Stimulated activated CD8-positive, alpha-beta memory T cell treated with anti-CD3 and anti-CD28 coated beads, Interleukin-4, amount 100 ng/mL, for 1 hour (primary cell): Measurements from ENCODE around the gene PKHD1.
"Not testable (repeated sequence)": the region's sequence is repeated elsewhere in the genome, so short reads cannot be mapped to it uniquely, and the experiment has no call there.

Experiments used
- DNase-seq, 2 donors: peaks; one replicate each; pipeline ENCODE4 v3.0.0-alpha.2; 2020; ENCODE audit warnings: low read depth in 2 of 2, low spot score in 1 of 2

Gene PKHD1

DNA sequence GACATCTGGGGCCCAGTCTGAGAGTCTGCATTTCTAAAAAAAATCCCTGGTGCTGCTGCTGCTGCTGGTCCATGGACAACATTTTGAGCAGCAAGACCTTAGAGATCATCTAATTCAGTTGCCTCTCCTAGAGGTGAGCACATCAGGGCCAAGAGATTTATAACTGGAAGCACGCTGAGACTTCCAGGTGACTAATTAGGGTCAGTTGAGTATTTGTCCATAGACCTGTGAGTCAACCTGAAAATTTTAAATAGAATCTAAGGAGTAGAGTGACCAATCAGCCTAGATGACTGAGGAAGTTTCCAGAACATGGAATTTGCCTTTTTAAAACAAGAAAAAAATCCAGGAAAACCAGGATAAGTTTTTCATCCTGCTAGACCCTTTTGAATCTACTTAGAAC lies 221.4 kb downstream of the PKHD1 start:
- DNase-seq: no peak

DNA sequence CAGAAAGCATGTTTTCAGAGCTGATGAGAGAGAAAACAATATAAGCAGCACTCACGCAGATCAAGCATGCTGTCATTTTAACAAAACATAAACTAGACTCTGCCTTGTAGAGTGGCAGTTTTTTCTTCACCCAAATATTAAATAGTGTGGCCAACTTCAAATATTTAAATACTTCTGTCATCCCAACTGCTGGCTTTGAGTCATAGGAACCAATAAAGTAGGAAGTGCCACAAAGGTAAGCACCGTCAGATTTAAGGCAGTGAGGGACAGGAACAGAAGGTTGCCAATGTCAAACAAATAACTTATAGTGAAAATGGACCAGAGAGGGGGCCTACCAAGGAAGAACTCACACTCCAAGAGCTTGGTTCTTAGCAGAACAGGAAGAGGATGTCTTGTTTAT lies 222.2 kb downstream of the PKHD1 start:
- DNase-seq: no peak

GRCh38 chr6:51857134-51857533 lies 230.3 kb downstream of the PKHD1 start:
- no peak for DNase-seq

DNA sequence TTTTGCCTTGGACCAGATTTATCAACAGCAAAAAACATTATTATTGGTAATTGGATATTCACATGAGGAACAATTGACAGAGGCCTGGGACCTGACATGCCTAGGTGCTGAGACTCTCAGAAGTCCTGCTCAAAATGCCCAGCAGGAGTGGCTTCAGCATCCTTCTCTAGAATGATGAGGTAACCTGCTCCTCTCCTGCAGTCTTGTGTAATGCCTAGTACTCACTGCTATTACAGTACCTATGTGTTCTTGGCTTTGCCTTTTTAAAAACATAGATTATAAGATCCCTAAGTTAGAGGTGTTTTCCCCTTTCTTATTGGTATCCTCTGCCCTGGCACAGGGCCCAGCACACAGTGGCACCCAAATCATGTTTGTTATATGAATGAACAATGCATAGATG lies 230.9 kb downstream of the PKHD1 start:
- DNase-seq: no peak

GRCh38 chr6:51855310-51856082 lies 231.9 kb downstream of the PKHD1 start:
- no peak for DNase-seq

DNA sequence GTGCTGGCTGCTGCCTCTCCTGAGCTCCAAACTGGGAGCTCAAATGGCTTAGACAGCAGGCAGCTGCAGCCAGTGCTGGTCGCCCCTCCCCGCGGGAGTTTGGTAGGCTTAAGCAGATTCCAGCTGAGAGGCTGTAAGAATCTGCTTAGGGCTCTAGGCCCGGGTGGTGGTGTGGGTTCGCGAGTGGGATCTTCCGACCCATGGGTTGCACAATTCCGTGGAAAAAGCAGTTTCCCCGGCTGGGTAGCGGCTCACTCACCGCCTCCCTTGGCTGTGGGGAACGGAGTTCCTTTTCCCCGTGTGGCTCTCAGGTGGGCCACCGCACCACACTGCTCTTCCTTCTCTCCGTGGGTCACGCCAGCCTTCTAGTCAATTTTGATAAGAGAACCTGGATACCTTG lies 232.5 kb downstream of the PKHD1 start:
- DNase-seq: no peak

DNA sequence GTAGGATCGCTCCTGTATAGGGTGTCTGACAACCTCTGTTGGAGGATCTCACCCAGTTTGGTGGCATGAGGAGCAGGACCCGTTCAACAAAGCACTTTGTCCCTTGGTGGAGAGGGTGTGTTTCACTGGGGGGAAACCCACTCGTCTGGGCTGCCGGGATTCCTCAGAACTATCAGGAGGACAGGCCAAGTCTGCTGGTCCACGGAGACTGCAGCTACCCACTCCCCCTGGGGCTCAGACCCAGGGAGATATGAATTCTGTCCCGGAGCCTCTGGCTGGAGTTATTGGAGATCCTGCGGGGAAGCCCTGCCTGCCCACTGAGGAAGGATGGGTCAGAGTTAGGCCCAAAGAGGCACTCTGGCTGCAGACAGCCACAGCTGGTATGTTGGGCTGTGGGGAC lies 233.1 kb downstream of the PKHD1 start:
- no peak for DNase-seq

DNA sequence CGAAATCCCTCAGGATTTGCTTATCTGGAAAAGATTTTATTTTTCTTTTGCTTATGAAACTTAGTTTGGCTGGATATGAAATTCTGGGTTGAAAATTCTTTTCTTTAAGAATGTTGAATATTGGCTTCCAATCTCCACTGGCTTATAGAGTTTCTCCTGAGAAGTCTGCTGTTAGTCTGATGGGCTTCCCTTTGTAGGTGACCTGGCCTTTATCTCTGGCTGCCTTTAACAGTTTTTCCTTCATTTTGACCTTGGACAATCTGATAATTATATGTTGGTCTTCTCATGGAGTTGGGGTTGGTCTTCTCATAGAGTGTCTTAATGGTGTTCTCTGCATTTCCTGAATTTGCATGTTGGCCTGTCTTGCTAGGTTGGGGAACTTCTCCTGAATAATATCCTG lies 234.3 kb downstream of the PKHD1 start:
- not testable (repeated sequence) for DNase-seq

DNA sequence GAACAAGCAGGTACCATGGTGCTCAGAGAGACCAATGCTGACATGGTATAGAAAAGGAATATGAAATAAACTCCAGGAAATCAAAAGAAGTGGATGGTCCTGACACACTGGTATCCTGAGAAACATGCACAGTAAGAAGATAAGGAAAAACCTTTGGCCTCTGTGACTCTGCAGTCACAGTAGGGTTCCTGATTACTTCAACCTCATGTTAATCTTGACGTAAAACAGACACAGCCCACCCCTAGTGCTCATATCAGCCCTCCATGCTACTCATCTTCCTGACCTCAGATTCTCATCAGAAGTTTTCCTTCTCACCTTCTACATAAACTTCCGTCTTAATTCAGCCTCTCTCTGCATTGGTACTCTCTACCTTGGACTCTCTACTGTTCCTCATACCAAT lies 240.9 kb downstream of the PKHD1 start:
- DNase-seq: no peak

DNA sequence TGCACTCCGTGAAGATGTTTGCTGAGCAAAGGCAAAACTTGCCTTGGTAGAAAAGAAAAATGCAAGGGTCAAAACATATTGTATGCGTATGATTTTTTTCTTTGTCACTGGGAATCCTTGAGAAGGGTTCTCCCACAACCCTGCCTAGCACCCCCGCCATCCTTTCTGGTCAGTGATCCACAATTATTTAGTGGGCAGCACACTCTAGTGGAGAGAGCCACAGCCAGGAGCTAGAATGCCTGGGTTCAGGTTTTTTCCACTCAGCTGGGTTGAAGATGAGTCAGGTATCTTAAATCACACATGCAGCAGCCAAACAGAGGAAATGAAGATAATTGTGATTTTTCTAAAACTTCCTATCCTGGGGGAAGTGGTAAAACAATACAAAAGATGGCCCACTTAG lies 243.1 kb downstream of the PKHD1 start:
- no peak for DNase-seq

DNA sequence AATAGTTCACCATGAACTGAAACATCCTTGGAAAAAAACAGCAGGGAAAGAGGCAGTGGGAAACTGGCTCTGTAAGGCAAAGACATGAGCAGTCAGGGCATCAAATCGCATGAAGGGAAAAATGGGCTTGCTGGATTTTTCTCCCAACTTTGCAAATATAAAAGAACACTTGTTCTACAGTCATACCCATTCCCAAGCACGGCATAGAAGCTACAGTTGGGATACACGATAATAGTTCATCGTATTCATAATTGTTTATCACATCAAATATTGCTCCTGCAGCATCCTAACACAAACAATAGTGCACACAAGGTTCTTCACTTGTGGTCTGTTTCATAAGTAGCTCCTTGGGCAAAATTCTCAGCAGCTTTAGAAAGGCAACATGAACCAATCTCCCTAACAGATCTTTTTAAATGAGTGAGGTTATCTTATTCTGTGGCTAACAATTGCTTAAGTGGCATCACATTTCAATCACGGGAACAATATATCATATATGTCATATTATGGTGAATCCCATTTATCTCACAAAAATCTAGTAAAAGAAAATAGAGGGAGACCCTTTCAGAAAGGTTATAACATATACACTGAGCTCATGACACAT lies 243.9 kb downstream of the PKHD1 start:
- DNase-seq: no peak

GRCh38 chr6:51842804-51843378 lies 244.5 kb downstream of the PKHD1 start:
- DNase-seq: no peak

DNA sequence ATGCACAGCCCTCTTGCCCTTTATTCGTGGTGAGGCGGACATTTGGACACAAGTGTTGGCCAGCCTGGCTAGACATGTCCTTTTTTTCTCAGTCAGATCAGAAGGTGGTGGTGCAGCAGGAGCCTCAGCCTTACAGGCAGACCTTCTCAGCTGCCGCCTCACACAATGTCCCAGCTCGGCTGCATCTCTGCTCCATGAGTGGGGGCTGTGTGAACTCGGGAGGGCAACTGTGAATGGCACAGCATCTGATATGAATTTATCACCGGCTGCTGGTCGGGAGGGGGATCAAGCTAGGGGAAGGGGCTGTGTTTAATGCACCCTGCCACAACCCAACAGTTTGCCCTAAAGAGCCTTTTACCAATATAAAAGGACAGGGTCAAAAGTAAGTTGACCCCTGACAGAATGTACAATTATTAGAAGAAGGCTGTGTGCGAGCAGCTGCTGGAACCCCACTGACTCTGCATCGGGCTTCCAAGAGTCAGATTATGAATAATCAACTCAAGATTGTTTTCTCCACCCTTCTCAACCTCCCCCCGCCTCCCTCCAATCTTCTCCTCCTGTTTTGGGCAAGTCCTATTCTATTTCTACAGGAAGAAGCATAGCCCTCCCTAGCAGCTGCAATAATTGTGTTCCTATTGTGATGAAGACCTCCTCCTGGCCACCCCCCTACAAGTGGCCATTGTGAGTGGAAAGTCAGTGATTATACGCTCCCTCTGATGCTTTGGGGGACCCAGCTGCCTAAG lies 245.2 kb downstream of the PKHD1 start:
- DNase-seq: no peak

DNA sequence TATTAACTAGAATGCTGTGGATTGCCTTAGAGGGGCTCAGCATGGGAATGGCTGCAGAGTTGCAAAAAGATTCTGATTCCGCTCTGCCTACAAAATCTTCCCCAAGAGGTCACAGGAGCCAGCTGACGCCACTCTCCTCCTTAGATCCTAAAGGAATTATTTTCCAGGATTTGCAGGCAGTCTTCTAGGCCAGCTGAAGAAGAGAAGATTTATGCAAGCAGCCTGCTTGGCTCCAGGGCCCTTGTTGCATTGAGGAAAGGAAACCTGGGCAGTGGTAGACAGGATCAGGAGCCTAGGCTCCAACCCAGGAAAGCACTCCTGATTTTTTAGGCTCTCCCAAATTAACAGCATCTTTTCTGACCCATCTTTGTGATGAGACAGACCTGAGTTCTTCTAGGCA lies 245.8 kb downstream of the PKHD1 start:
- no peak for DNase-seq

DNA sequence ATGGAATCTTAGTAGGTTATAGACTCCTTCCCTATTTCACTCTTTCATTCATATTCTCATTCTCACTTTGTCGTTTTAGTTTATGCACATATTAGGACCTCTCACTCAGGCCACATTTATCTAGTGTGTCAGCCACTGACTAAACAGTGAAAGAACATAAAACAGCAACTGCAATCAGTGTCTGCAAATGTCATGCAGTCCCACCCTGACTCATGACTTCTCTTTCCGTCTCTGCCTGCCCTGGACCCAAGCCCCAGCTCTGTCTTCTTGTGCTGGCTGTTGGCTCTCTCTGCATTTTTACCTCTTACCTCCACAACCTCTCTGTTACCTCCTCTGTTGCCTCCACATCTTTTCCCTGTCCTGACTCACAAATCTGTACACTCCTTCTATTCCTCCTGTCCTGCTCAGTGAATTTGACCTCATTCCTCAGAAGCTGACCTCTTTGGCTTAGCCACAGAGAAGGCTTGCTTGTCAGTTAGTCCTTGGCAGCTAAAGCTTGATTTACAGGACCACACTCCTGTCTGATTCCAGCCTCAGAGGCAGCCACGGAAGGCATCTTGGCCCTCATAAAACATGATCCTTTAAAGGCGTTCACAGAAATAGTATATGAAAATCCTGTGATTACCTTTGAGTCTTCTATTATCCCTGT lies 247.6 kb downstream of the PKHD1 start:
- DNase-seq: no peak

DNA sequence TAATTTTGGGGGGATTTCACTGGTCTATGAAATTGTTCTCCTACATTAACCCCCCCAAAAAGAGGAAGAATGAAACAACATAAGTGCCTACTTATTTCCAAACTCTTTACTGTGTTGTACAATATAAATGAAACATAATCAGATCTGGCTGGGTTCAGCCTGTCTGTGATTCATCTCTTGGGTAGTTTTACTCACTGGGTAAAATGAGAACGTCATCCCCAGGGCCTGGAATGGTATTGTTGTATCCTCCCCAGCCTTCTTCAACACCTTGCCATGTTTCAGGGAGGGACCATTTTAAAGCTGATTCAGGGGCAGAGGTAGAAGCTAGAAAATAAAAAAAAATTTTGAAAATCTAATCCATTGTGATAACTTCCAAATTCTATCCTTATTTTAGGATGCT lies 256.7 kb downstream of the PKHD1 start:
- no peak for DNase-seq

- DNase-seq: no peak
Measured at GRCh38 chr6:51827580-51827979, 259.8 kb downstream of the PKHD1 start.

DNA sequence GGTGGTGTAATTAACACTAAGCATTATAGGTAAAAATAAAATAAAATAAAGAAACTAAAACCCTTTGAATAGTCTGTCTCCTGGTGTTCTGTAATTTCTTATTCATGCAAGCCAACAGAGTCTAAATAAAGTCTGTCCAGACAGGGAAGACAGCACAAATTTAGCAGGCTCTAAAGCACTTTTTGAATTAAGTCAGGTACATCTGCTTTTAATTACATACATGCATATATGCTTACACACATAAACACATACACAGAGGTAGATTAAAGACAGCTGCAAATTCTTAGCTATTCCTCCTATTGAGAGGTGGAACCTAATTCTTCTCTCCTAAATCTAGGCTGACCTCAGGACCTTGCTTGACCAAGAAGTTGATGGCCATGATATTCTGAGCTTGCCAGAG lies 262.5 kb downstream of the PKHD1 start:
- no peak for DNase-seq

GRCh38 chr6:51820555-51820954 lies 266.9 kb downstream of the PKHD1 start:
- no peak for DNase-seq

GRCh38 chr6:51818520-51819022 lies 268.8 kb downstream of the PKHD1 start:
- no peak for DNase-seq

DNA sequence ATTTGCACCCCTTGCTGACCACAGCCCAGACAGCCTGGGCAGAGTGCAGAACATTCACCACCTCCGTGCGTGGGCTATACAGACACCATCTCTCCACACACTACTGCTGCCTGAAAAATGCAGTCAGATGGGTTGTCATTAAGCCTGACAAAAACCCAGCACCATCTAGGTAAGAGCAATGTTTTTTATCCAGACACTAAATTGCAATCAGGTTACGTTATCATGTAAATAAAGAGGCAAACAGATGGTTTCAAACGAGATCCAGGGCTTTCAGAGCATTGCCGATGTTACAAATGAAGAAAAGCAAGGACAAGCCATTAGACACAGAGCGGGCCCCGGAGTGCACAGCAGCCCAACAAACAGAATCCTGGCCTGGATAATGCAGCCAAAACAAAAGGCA lies 269.6 kb downstream of the PKHD1 start:
- no peak for DNase-seq
